Measurements from ENCODE around the gene RYR1. TPM values are rescaled to one million over a fixed set of nuclear protein-coding genes. Genes with fewer than 3 reads are reported as not detected.

RYR1 gene
- total and polyA plus RNA-seq, 5 donors from 2014 or later: 0.07 to 4.9 (median 0.41) TPM

DNA sequence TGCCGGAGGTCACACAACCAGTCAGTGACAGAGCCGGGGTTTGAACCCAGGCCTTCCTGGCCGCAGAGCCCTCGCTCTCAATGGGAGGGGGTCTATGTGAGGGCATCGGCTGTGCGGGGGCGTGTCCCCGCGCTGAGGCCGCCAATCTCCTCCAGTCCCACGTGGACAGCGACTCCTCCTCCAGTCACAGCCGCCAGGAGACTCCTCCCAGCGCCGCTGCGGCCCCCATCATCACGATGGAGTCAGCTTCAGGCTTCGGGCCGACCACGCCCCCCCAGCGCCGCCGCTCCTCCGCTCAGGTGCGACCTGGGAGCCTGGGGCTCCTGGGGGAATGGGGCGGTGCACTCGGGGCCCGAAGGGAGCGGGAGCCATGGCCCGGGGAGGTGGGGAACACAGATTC, 39.0 kb upstream of the RYR1 start:
- no peaks in the 10 kb centered on the region for H3K36me3 Mint-ChIP-seq
- H3K9me3 ChIP-seq (ENCODE audit: control insufficient read depth in 2 of 2, low read length in 2 of 2): no peaks in the 10 kb centered on the region
- no peaks in the 10 kb centered on the region for H3K36me3 ChIP-seq (ENCODE audit: control insufficient read depth, insufficient read depth, low read length)
- H3K4me3 ChIP-seq (ENCODE audit: low read depth, low read length): no peak overlapping the region
- H3K27me3 Mint-ChIP-seq: peaks cover 36% of the 10 kb centered on the region
- ATAC-seq (ENCODE audit: low read depth in 2 of 2) (peak; percentile 47 to 48), DNase-seq (peak; percentile 45 to 78 (median 56))
- H3K27ac ChIP-seq (ENCODE audit: insufficient read depth, low read length, poor library complexity, severe bottlenecking): no peak overlapping the region
- H3K4me1 ChIP-seq (ENCODE audit: control insufficient read depth, insufficient read depth, low read length, poor library complexity, severe bottlenecking): peaks cover 20% of the 10 kb centered on the region
- peak overlapping the region in 1 of 3 donors; percentile 80 for H3K27ac Mint-ChIP-seq
- H3K4me3 Mint-ChIP-seq: peak overlapping the region; percentile 73 to 81 (median 80)
- no peaks in the 10 kb centered on the region for H3K9me3 Mint-ChIP-seq
- peaks cover 5 to 26% (median 6%) of the 10 kb centered on the region in 4 donors for H3K4me1 Mint-ChIP-seq
- H3K27me3 ChIP-seq (ENCODE audit: control insufficient read depth, insufficient read depth, low read length): peaks cover 2% of the 10 kb centered on the region

GRCh38 chr19:38395381-38396114, 37.9 kb upstream of the RYR1 start:
- DNase-seq (peak in 2 of 3 donors; percentile 56 to 83), ATAC-seq (ENCODE audit: low read depth in 2 of 2) (peak; percentile 79 to 80)
- Mint-ChIP-seq H3K4me3 (peak overlapping the region; percentile 73 to 81 (median 80)), H3K36me3 (peaks cover 5% of the 10 kb centered on the region), H3K27ac (peak overlapping the region in 1 of 3 donors; percentile 80), H3K9me3 (no peaks in the 10 kb centered on the region), H3K27me3 (peaks cover 29% of the 10 kb centered on the region), H3K4me1 (peaks cover 5 to 22% (median 6%) of the 10 kb centered on the region in 4 donors)
- H3K4me3 ChIP-seq (ENCODE audit: low read depth, low read length): peak overlapping the region; percentile 48
- no peaks in the 10 kb centered on the region for H3K27me3 ChIP-seq (ENCODE audit: control insufficient read depth, insufficient read depth, low read length)
- H3K36me3 ChIP-seq (ENCODE audit: control insufficient read depth, insufficient read depth, low read length): no peaks in the 10 kb centered on the region
- H3K9me3 ChIP-seq (ENCODE audit: control insufficient read depth in 2 of 2, low read length in 2 of 2): no peaks in the 10 kb centered on the region
- H3K27ac ChIP-seq (ENCODE audit: insufficient read depth, low read length, poor library complexity, severe bottlenecking): no peak overlapping the region
- H3K4me1 ChIP-seq (ENCODE audit: control insufficient read depth, insufficient read depth, low read length, poor library complexity, severe bottlenecking): peaks cover 20% of the 10 kb centered on the region

- Histone ChIP-seq H3K27me3 (ENCODE audit: control insufficient read depth, insufficient read depth, low read length) (no peaks in the 10 kb centered on the region), H3K4me3 (ENCODE audit: low read depth, low read length) (no peak overlapping the region), H3K9me3 (ENCODE audit: control insufficient read depth in 2 of 2, low read length in 2 of 2) (no peaks in the 10 kb centered on the region), H3K4me1 (ENCODE audit: control insufficient read depth, insufficient read depth, low read length, poor library complexity, severe bottlenecking) (peaks cover 25% of the 10 kb centered on the region), H3K36me3 (ENCODE audit: control insufficient read depth, insufficient read depth, low read length) (no peaks in the 10 kb centered on the region), H3K27ac (ENCODE audit: insufficient read depth, low read length, poor library complexity, severe bottlenecking) (no peak overlapping the region)
- Mint-ChIP-seq H3K27ac (no peak overlapping the region), H3K4me1 (peaks cover 0 to 30% (median 11%) of the 10 kb centered on the region in 4 donors), H3K27me3 (peaks cover 6% of the 10 kb centered on the region), H3K4me3 (peak overlapping the region in 2 of 4 donors; percentile 48 to 84), H3K36me3 (peaks cover 5% of the 10 kb centered on the region), H3K9me3 (no peaks in the 10 kb centered on the region)
- no peak for ATAC-seq (ENCODE audit: low read depth in 2 of 2)
- no peak for DNase-seq
Measured at GRCh38 chr19:38399081-38399480, 34.4 kb upstream of the RYR1 start.

GRCh38 chr19:38399537-38399936, 34.0 kb upstream of the RYR1 start:
- H3K36me3 Mint-ChIP-seq: peaks cover 5% of the 10 kb centered on the region
- no peak for DNase-seq
- Histone ChIP-seq H3K36me3 (ENCODE audit: control insufficient read depth, insufficient read depth, low read length) (no peaks in the 10 kb centered on the region), H3K9me3 (ENCODE audit: control insufficient read depth in 2 of 2, low read length in 2 of 2) (no peaks in the 10 kb centered on the region), H3K27ac (ENCODE audit: insufficient read depth, low read length, poor library complexity, severe bottlenecking) (no peak overlapping the region), H3K27me3 (ENCODE audit: control insufficient read depth, insufficient read depth, low read length) (no peaks in the 10 kb centered on the region), H3K4me3 (ENCODE audit: low read depth, low read length) (no peak overlapping the region), H3K4me1 (ENCODE audit: control insufficient read depth, insufficient read depth, low read length, poor library complexity, severe bottlenecking) (peaks cover 27% of the 10 kb centered on the region)
- peaks cover 0 to 32% (median 11%) of the 10 kb centered on the region in 4 donors for H3K4me1 Mint-ChIP-seq
- H3K4me3 Mint-ChIP-seq: peak overlapping the region in 2 of 4 donors; percentile 48 to 84
- no peaks in the 10 kb centered on the region for H3K9me3 Mint-ChIP-seq
- ATAC-seq (ENCODE audit: low read depth in 2 of 2): no peak
- no peak overlapping the region for H3K27ac Mint-ChIP-seq
- H3K27me3 Mint-ChIP-seq: peaks cover 4% of the 10 kb centered on the region

DNA sequence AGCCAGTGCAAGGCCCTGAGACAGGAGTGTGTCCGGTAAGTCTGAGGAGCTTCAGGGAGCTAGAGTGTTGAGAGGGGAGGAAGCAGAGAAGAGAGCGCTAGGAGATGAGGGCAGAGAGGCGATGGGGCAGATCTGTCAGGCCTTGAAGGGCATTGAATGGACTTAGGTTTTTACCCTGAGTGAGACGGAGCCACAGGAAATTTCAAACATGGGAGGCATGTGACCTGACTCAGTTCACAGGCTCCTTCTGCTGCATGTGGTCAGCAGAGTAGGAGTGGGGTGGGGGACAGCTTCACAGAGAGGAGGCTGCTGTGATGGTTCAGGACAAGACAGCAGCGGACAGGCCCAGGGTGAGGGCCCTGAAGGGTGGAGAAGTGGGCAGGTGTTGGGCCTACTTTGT, 33.1 kb upstream of the RYR1 start:
- peak overlapping the region in 1 of 3 donors; percentile 88 for H3K27ac Mint-ChIP-seq
- H3K9me3 ChIP-seq (ENCODE audit: control insufficient read depth in 2 of 2, low read length in 2 of 2): no peaks in the 10 kb centered on the region
- H3K36me3 ChIP-seq (ENCODE audit: control insufficient read depth, insufficient read depth, low read length): peaks cover 3% of the 10 kb centered on the region
- DNase-seq (no peak), ATAC-seq (ENCODE audit: low read depth in 2 of 2) (no peak)
- H3K36me3 Mint-ChIP-seq: peaks cover 8% of the 10 kb centered on the region
- H3K4me1 ChIP-seq (ENCODE audit: control insufficient read depth, insufficient read depth, low read length, poor library complexity, severe bottlenecking): peaks cover 22% of the 10 kb centered on the region
- no peak overlapping the region for H3K4me3 ChIP-seq (ENCODE audit: low read depth, low read length)
- peaks cover 4% of the 10 kb centered on the region for H3K27me3 Mint-ChIP-seq
- H3K9me3 Mint-ChIP-seq: no peaks in the 10 kb centered on the region
- H3K27me3 ChIP-seq (ENCODE audit: control insufficient read depth, insufficient read depth, low read length): no peaks in the 10 kb centered on the region
- peaks cover 0 to 32% (median 11%) of the 10 kb centered on the region in 4 donors for H3K4me1 Mint-ChIP-seq
- H3K4me3 Mint-ChIP-seq: peak overlapping the region in 2 of 4 donors; percentile 3 to 80
- no peak overlapping the region for H3K27ac ChIP-seq (ENCODE audit: insufficient read depth, low read length, poor library complexity, severe bottlenecking)

GRCh38 chr19:38401148-38401547, 32.3 kb upstream of the RYR1 start:
- no peak for ATAC-seq (ENCODE audit: low read depth in 2 of 2)
- Mint-ChIP-seq H3K4me3 (peak overlapping the region in 2 of 4 donors; percentile 55 to 82), H3K27ac (peak overlapping the region in 2 of 3 donors; percentile 79 to 93)

GRCh38 chr19:38402623-38402966, 30.9 kb upstream of the RYR1 start:
- H3K4me1 ChIP-seq (ENCODE audit: control insufficient read depth, insufficient read depth, low read length, poor library complexity, severe bottlenecking): peaks cover 13% of the 10 kb centered on the region
- Mint-ChIP-seq H3K27ac (peak overlapping the region; percentile 79 to 96 (median 95)), H3K27me3 (peaks cover 1% of the 10 kb centered on the region), H3K4me1 (peaks cover 0 to 26% (median 4%) of the 10 kb centered on the region in 4 donors), H3K36me3 (peaks cover 13% of the 10 kb centered on the region), H3K4me3 (peak overlapping the region; percentile 90 to 97 (median 95)), H3K9me3 (no peaks in the 10 kb centered on the region)
- no peaks in the 10 kb centered on the region for H3K9me3 ChIP-seq (ENCODE audit: control insufficient read depth in 2 of 2, low read length in 2 of 2)
- DNase-seq (no peak), ATAC-seq (ENCODE audit: low read depth in 2 of 2) (no peak)
- peak overlapping the region; percentile 74 for H3K4me3 ChIP-seq (ENCODE audit: low read depth, low read length)
- H3K36me3 ChIP-seq (ENCODE audit: control insufficient read depth, insufficient read depth, low read length): peaks cover 14% of the 10 kb centered on the region
- H3K27me3 ChIP-seq (ENCODE audit: control insufficient read depth, insufficient read depth, low read length): no peaks in the 10 kb centered on the region
- H3K27ac ChIP-seq (ENCODE audit: insufficient read depth, low read length, poor library complexity, severe bottlenecking): peak overlapping the region; percentile 82

More at GRCh38 chr19:38401148-38401547, 32.3 kb upstream of the RYR1 start:
- Mint-ChIP-seq H3K9me3 (no peaks in the 10 kb centered on the region), H3K36me3 (peaks cover 10% of the 10 kb centered on the region), H3K4me1 (peaks cover 0 to 33% (median 11%) of the 10 kb centered on the region in 4 donors), H3K27me3 (peaks cover 4% of the 10 kb centered on the region)
- Histone ChIP-seq H3K36me3 (ENCODE audit: control insufficient read depth, insufficient read depth, low read length) (peaks cover 5% of the 10 kb centered on the region), H3K4me3 (ENCODE audit: low read depth, low read length) (no peak overlapping the region), H3K9me3 (ENCODE audit: control insufficient read depth in 2 of 2, low read length in 2 of 2) (no peaks in the 10 kb centered on the region), H3K27ac (ENCODE audit: insufficient read depth, low read length, poor library complexity, severe bottlenecking) (no peak overlapping the region), H3K27me3 (ENCODE audit: control insufficient read depth, insufficient read depth, low read length) (no peaks in the 10 kb centered on the region), H3K4me1 (ENCODE audit: control insufficient read depth, insufficient read depth, low read length, poor library complexity, severe bottlenecking) (peaks cover 17% of the 10 kb centered on the region)
- no peak for DNase-seq

All from CD4-positive, CD25-positive, alpha-beta regulatory T cell (primary cell).